ENCODE data around the gene TRIM65.

The TRIM65 gene

GRCh38 chr17:75915268-75915667, 18.5 kb upstream of the TRIM65 start:
- H3K4me1 ChIP-seq (ENCODE audit: insufficient read depth, low read length, severe bottlenecking): peaks cover 28% of the 10 kb centered on the region
- H4K20me1 ChIP-seq (ENCODE audit: insufficient read depth, low read length): no peaks in the 10 kb centered on the region
- H3K79me2 ChIP-seq (ENCODE audit: insufficient read depth, low read length): no peaks in the 10 kb centered on the region
- no peak overlapping the region for H3K4me3 ChIP-seq (ENCODE audit: low read depth, low read length, poor library complexity, severe bottlenecking)
- no peak overlapping the region for H3K4me2 ChIP-seq (ENCODE audit: low read length)
- 0 out of 2 replicates have a peak, but pooled peaks cover 5% of the 10 kb centered on the region for H3F3A ChIP-seq (ENCODE audit: insufficient read depth, low read length)
- H3K9ac ChIP-seq (ENCODE audit: low read length): no peak overlapping the region
- no peaks in the 10 kb centered on the region for H3K27me3 ChIP-seq (ENCODE audit: insufficient read depth, low read length)
- H2AFZ ChIP-seq (ENCODE audit: low read length): no peak overlapping the region
- no peaks in the 10 kb centered on the region for H3K9me3 ChIP-seq (ENCODE audit: low read length)
- no peaks in the 10 kb centered on the region for H3K9me2 ChIP-seq (ENCODE audit: low read depth, low read length)
- peaks cover 19% of the 10 kb centered on the region for H3K36me3 ChIP-seq (ENCODE audit: insufficient read depth, low read length)
- H3K27ac ChIP-seq (ENCODE audit: low read depth, low read length, poor library complexity, severe bottlenecking): no peak overlapping the region
- TF ChIP-seq EZH2 (IDR thresholded peaks at IDR 0.05; ENCODE audit: borderline replicate concordance, low read length) (no peak), CTCF (IDR thresholded peaks at IDR 0.05; ENCODE audit: low read length) (no peak)

- no peaks in the 10 kb centered on the region for H3K9me3 ChIP-seq (ENCODE audit: low read length)
- no peak for TF ChIP-seq CTCF (IDR thresholded peaks at IDR 0.05; ENCODE audit: low read length)
- no peak for TF ChIP-seq EZH2 (IDR thresholded peaks at IDR 0.05; ENCODE audit: borderline replicate concordance, low read length)
- H3K4me2 ChIP-seq (ENCODE audit: low read length): no peak overlapping the region
- H3F3A ChIP-seq (ENCODE audit: insufficient read depth, low read length): 0 out of 2 replicates have a peak, but pooled peaks cover 5% of the 10 kb centered on the region
- H3K4me1 ChIP-seq (ENCODE audit: insufficient read depth, low read length, severe bottlenecking): peaks cover 33% of the 10 kb centered on the region
- no peak overlapping the region for H3K9ac ChIP-seq (ENCODE audit: low read length)
- no peaks in the 10 kb centered on the region for H3K27me3 ChIP-seq (ENCODE audit: insufficient read depth, low read length)
- H3K27ac ChIP-seq (ENCODE audit: low read depth, low read length, poor library complexity, severe bottlenecking): no peak overlapping the region
- H3K4me3 ChIP-seq (ENCODE audit: low read depth, low read length, poor library complexity, severe bottlenecking): no peak overlapping the region
- no peak overlapping the region for H2AFZ ChIP-seq (ENCODE audit: low read length)
- peaks cover 19% of the 10 kb centered on the region for H3K36me3 ChIP-seq (ENCODE audit: insufficient read depth, low read length)
- H4K20me1 ChIP-seq (ENCODE audit: insufficient read depth, low read length): no peaks in the 10 kb centered on the region
- no peaks in the 10 kb centered on the region for H3K79me2 ChIP-seq (ENCODE audit: insufficient read depth, low read length)
- no peaks in the 10 kb centered on the region for H3K9me2 ChIP-seq (ENCODE audit: low read depth, low read length)
Observed at GRCh38 chr17:75914643-75915267, 18.0 kb upstream of the TRIM65 start.

- H3K27me3 ChIP-seq (ENCODE audit: insufficient read depth, low read length): no peaks in the 10 kb centered on the region
- TF ChIP-seq CTCF (IDR thresholded peaks at IDR 0.05; ENCODE audit: low read length) (no peak), EZH2 (IDR thresholded peaks at IDR 0.05; ENCODE audit: borderline replicate concordance, low read length) (no peak)
- H3K4me2 ChIP-seq (ENCODE audit: low read length): no peak overlapping the region
- no peaks in the 10 kb centered on the region for H4K20me1 ChIP-seq (ENCODE audit: insufficient read depth, low read length)
- H3K27ac ChIP-seq (ENCODE audit: low read depth, low read length, poor library complexity, severe bottlenecking): no peak overlapping the region
- no peaks in the 10 kb centered on the region for H3K79me2 ChIP-seq (ENCODE audit: insufficient read depth, low read length)
- H3K4me3 ChIP-seq (ENCODE audit: low read depth, low read length, poor library complexity, severe bottlenecking): no peak overlapping the region
- no peak overlapping the region for H2AFZ ChIP-seq (ENCODE audit: low read length)
- peaks cover 44% of the 10 kb centered on the region for H3K4me1 ChIP-seq (ENCODE audit: insufficient read depth, low read length, severe bottlenecking)
- H3K9me3 ChIP-seq (ENCODE audit: low read length): no peaks in the 10 kb centered on the region
- no peaks in the 10 kb centered on the region for H3K9me2 ChIP-seq (ENCODE audit: low read depth, low read length)
- H3K36me3 ChIP-seq (ENCODE audit: insufficient read depth, low read length): peaks cover 14% of the 10 kb centered on the region
- H3F3A ChIP-seq (ENCODE audit: insufficient read depth, low read length): 0 out of 2 replicates have a peak, but pooled peaks cover 8% of the 10 kb centered on the region
- no peak overlapping the region for H3K9ac ChIP-seq (ENCODE audit: low read length)
Observed at GRCh38 chr17:75913537-75914210, 16.9 kb upstream of the TRIM65 start.

Measured in OCI-LY1 (cell line).